DOHH2 (cell line): ENCODE data around the gene FABP7.

Source experiments
- CTCF ChIP-seq: fragments of 200-600 bp; sonication (generic); IDR thresholded peaks from one replicate; pipeline ENCODE4 v1.5.1; 2014; ENCODE audit warnings: antibody characterized with exemption, mild to moderate bottlenecking, low read depth, low read length; ENCODE audit not compliant: poor library complexity, severe bottlenecking
- EZH2phosphoT487 ChIP-seq: fragments of 200-600 bp; sonication (generic); IDR thresholded peaks from 2 replicates; pipeline ENCODE4 v1.6.1; 2017; ENCODE audit warnings: borderline replicate concordance, mild to moderate bottlenecking, antibody characterized with exemption, low read length, moderate library complexity, mixed read lengths

GRCh38 chr6:122775975-122776374 is 3.5 kb upstream of the FABP7 start:
- TF ChIP-seq CTCF (no peak), EZH2phosphoT487 (no peak)
